ENCODE results near the gene SERPINA5. TPM values are rescaled to one million over a fixed set of nuclear protein-coding genes. Genes with fewer than 3 reads are reported as not detected.

The SERPINA5 gene
- total and polyA plus RNA-seq, 2 donors (not counting 1 experiment from before 2014, with no cell fraction given), result not detected

GRCh38 chr14:94562941-94563883, 18.0 kb upstream of the SERPINA5 start:
- no peak for DNase-seq (ENCODE audit: low read depth in 2 of 2)
- Histone ChIP-seq H2AFZ (ENCODE audit: low read length) (no peak overlapping the region), H4K20me1 (ENCODE audit: control insufficient read depth, extremely low read depth, insufficient read depth, low read length) (no peaks in the 10 kb centered on the region), H3K36me3 (ENCODE audit: control insufficient read depth, insufficient read depth, low read length) (no peaks in the 10 kb centered on the region), H3K27me3 (ENCODE audit: control insufficient read depth, insufficient read depth, low read length) (no peaks in the 10 kb centered on the region), H3K4me2 (ENCODE audit: extremely low read depth, insufficient read depth, low read length) (no peak overlapping the region), H3K4me3 (replicated peaks in 1 of 4; ENCODE audit: control extremely low read depth in 1 of 4, insufficient read depth in 1 of 4, low read depth in 3 of 4, low read length in 4 of 4) (no peak overlapping the region), H3K4me1 (ENCODE audit: control insufficient read depth, extremely low read depth, insufficient read depth, low read length) (no peaks in the 10 kb centered on the region), H3K9ac (ENCODE audit: insufficient read depth, low read length) (no peak overlapping the region), H3K79me2 (ENCODE audit: control insufficient read depth, insufficient read depth, low read length) (no peaks in the 10 kb centered on the region), H3K9me3 (ENCODE audit: control insufficient read depth, insufficient read depth, low read depth, low read length) (no peaks in the 10 kb centered on the region), H3K27ac (ENCODE audit: insufficient read depth, low read length) (no peak overlapping the region)
- TF ChIP-seq EZH2 (IDR thresholded peaks at IDR 0.05; ENCODE audit: low read length, missing control alignments) (no peak), CTCF (conservative IDR thresholded peaks at IDR 0.05 in 1 of 2, IDR thresholded peaks at IDR 0.05 in 1 of 2; ENCODE audit: low read depth in 1 of 2, low read length in 2 of 2) (no peak)

- TF ChIP-seq CTCF (conservative IDR thresholded peaks at IDR 0.05 in 1 of 2, IDR thresholded peaks at IDR 0.05 in 1 of 2; ENCODE audit: low read depth in 1 of 2, low read length in 2 of 2), result no peak
- no peak for TF ChIP-seq EZH2 (IDR thresholded peaks at IDR 0.05; ENCODE audit: low read length, missing control alignments)
- H3K4me3 ChIP-seq (replicated peaks in 1 of 4; ENCODE audit: control extremely low read depth in 1 of 4, insufficient read depth in 1 of 4, low read depth in 3 of 4, low read length in 4 of 4), result no peak overlapping the region
- no peaks in the 10 kb centered on the region for H4K20me1 ChIP-seq (ENCODE audit: control insufficient read depth, extremely low read depth, insufficient read depth, low read length)
- H3K79me2 ChIP-seq (ENCODE audit: control insufficient read depth, insufficient read depth, low read length), result no peaks in the 10 kb centered on the region
- DNase-seq (ENCODE audit: low read depth in 2 of 2), result no peak
- H3K9me3 ChIP-seq (ENCODE audit: control insufficient read depth, insufficient read depth, low read depth, low read length), result no peaks in the 10 kb centered on the region
- no peaks in the 10 kb centered on the region for H3K27me3 ChIP-seq (ENCODE audit: control insufficient read depth, insufficient read depth, low read length)
- H3K9ac ChIP-seq (ENCODE audit: insufficient read depth, low read length), result no peak overlapping the region
- H3K27ac ChIP-seq (ENCODE audit: insufficient read depth, low read length), result no peak overlapping the region
- H3K4me1 ChIP-seq (ENCODE audit: control insufficient read depth, extremely low read depth, insufficient read depth, low read length), result no peaks in the 10 kb centered on the region
- H3K36me3 ChIP-seq (ENCODE audit: control insufficient read depth, insufficient read depth, low read length), result no peaks in the 10 kb centered on the region
- H2AFZ ChIP-seq (ENCODE audit: low read length), result no peak overlapping the region
- no peak overlapping the region for H3K4me2 ChIP-seq (ENCODE audit: extremely low read depth, insufficient read depth, low read length)
Observed at GRCh38 chr14:94564381-94564780, 16.8 kb upstream of the SERPINA5 start.

- no peaks in the 10 kb centered on the region for H3K4me1 ChIP-seq (ENCODE audit: control insufficient read depth, extremely low read depth, insufficient read depth, low read length)
- H3K9me3 ChIP-seq (ENCODE audit: control insufficient read depth, insufficient read depth, low read depth, low read length), result no peaks in the 10 kb centered on the region
- no peaks in the 10 kb centered on the region for H3K36me3 ChIP-seq (ENCODE audit: control insufficient read depth, insufficient read depth, low read length)
- TF ChIP-seq CTCF (conservative IDR thresholded peaks at IDR 0.05 in 1 of 2, IDR thresholded peaks at IDR 0.05 in 1 of 2; ENCODE audit: low read depth in 1 of 2, low read length in 2 of 2), result no peak
- TF ChIP-seq EZH2 (IDR thresholded peaks at IDR 0.05; ENCODE audit: low read length, missing control alignments), result no peak
- H3K27ac ChIP-seq (ENCODE audit: insufficient read depth, low read length), result no peak overlapping the region
- no peak overlapping the region for H3K4me3 ChIP-seq (replicated peaks in 1 of 4; ENCODE audit: control extremely low read depth in 1 of 4, insufficient read depth in 1 of 4, low read depth in 3 of 4, low read length in 4 of 4)
- no peaks in the 10 kb centered on the region for H3K79me2 ChIP-seq (ENCODE audit: control insufficient read depth, insufficient read depth, low read length)
- H4K20me1 ChIP-seq (ENCODE audit: control insufficient read depth, extremely low read depth, insufficient read depth, low read length), result no peaks in the 10 kb centered on the region
- no peak overlapping the region for H3K9ac ChIP-seq (ENCODE audit: insufficient read depth, low read length)
- no peak overlapping the region for H2AFZ ChIP-seq (ENCODE audit: low read length)
- DNase-seq (ENCODE audit: low read depth in 2 of 2), result no peak
- H3K27me3 ChIP-seq (ENCODE audit: control insufficient read depth, insufficient read depth, low read length), result no peaks in the 10 kb centered on the region
- no peak overlapping the region for H3K4me2 ChIP-seq (ENCODE audit: extremely low read depth, insufficient read depth, low read length)
Observed at GRCh38 chr14:94568186-94568585, 13.0 kb upstream of the SERPINA5 start.

Data from fibroblast of lung (primary cell).